Mesenchymal stem cell (in vitro differentiated cells and primary cell): ENCODE measurements around the gene BICD2.

ENCODE experiments used
- DNase-seq: peaks from one replicate; pipeline ENCODE4 v3.0.0-alpha.2; 2013
- H2AFZ ChIP-seq: one replicate; pipeline ENCODE4 v1.6.1; 2013; ENCODE audit warnings: low read depth, mild to moderate bottlenecking, control low read depth, inconsistent platforms, low read length, moderate library complexity
- H2AK5ac ChIP-seq: 2 replicates; pipeline ENCODE4 v1.6.1; 2013; ENCODE audit warnings: low read length, moderate library complexity, mild to moderate bottlenecking, inconsistent platforms; ENCODE audit not compliant: severe bottlenecking
- H2BK120ac ChIP-seq: one replicate; pipeline ENCODE4 v1.6.1; 2013; ENCODE audit warnings: low read depth, mild to moderate bottlenecking, inconsistent platforms, low read length, moderate library complexity
- H2BK12ac ChIP-seq, 2 experiments: one replicate each; pipeline ENCODE4 v1.6.1; 2013; ENCODE audit warnings: inconsistent platforms in 2 of 2, low read length in 2 of 2, mild to moderate bottlenecking in 2 of 2, moderate library complexity in 2 of 2, control low read depth in 1 of 2
- H2BK15ac ChIP-seq: one replicate; pipeline ENCODE4 v1.6.1; 2013; ENCODE audit warnings: mild to moderate bottlenecking, low read depth, inconsistent platforms; ENCODE audit not compliant: poor library complexity, severe bottlenecking
- H2BK5ac ChIP-seq: 2 replicates; pipeline ENCODE4 v1.6.1; 2013; ENCODE audit warnings: low read depth, mild to moderate bottlenecking, low read length, control low read depth, inconsistent platforms; ENCODE audit not compliant: poor library complexity, severe bottlenecking
- H3K14ac ChIP-seq, 2 experiments: one replicate each; pipeline ENCODE4 v1.6.1; 2013; ENCODE audit warnings: inconsistent platforms in 2 of 2, low read length in 2 of 2, control low read depth in 1 of 2, mild to moderate bottlenecking in 1 of 2, moderate library complexity in 1 of 2
- H3K18ac ChIP-seq, 2 experiments: one replicate each; pipeline ENCODE4 v1.6.1; 2013; ENCODE audit warnings: inconsistent platforms in 2 of 2, low read length in 2 of 2, control low read depth in 1 of 2, low read depth in 1 of 2, mild to moderate bottlenecking in 1 of 2
- H3K23ac ChIP-seq, 2 experiments: one replicate each; pipeline ENCODE4 v1.6.1; 2013; ENCODE audit warnings: inconsistent platforms in 2 of 2, low read length in 2 of 2, mild to moderate bottlenecking in 2 of 2, moderate library complexity in 2 of 2, control low read depth in 1 of 2
- H3K27ac ChIP-seq: 2 replicates; pipeline ENCODE4 v1.5.1; 2013; ENCODE audit warnings: mild to moderate bottlenecking, moderate library complexity, low read length, control low read depth, inconsistent platforms; ENCODE audit not compliant: poor library complexity, severe bottlenecking
- H3K27me3 ChIP-seq, 2 experiments: 2 replicates each; pipeline versions ENCODE4 v1.6.1 to v1.7.0; 2013; ENCODE audit warnings: low read length in 2 of 2, mild to moderate bottlenecking in 2 of 2, moderate library complexity in 2 of 2, control low read depth in 1 of 2, inconsistent platforms in 1 of 2; ENCODE audit not compliant: control insufficient read depth in 1 of 2, insufficient read depth in 1 of 2
- H3K36me3 ChIP-seq, 2 experiments: 2 replicates each; pipeline versions ENCODE4 v1.6.1 to v1.7.0; 2013; ENCODE audit warnings: low read length in 2 of 2, control low read depth in 1 of 2, inconsistent platforms in 1 of 2, low read depth in 1 of 2, mild to moderate bottlenecking in 1 of 2; ENCODE audit not compliant: insufficient read depth in 2 of 2, control insufficient read depth in 1 of 2
- H3K4ac ChIP-seq, 2 experiments: one replicate each; pipeline ENCODE4 v1.6.1; 2013; ENCODE audit warnings: inconsistent platforms in 2 of 2, low read length in 2 of 2, mild to moderate bottlenecking in 2 of 2, moderate library complexity in 2 of 2, control low read depth in 1 of 2, low read depth in 1 of 2
- H3K4me1 ChIP-seq: 2 replicates; pipeline ENCODE4 v1.6.1; 2013; ENCODE audit warnings: low read depth, low read length, control low read depth; ENCODE audit not compliant: control insufficient read depth, insufficient read depth
- H3K4me2 ChIP-seq: 2 replicates; pipeline ENCODE4 v1.6.1; 2013; ENCODE audit warnings: low read length, mild to moderate bottlenecking, inconsistent platforms; ENCODE audit not compliant: poor library complexity, severe bottlenecking
- H3K4me3 ChIP-seq, 2 experiments: 2 replicates each; pipeline versions ENCODE4 v1.5.1 to v1.7.0; 2013; ENCODE audit warnings: low read length in 2 of 2, mild to moderate bottlenecking in 2 of 2, control low read depth in 1 of 2, low read depth in 1 of 2; ENCODE audit not compliant: insufficient read depth in 1 of 2
- H3K79me1 ChIP-seq: replicated peaks from 2 replicates; pipeline ENCODE4 v1.6.1; 2013; ENCODE audit warnings: mild to moderate bottlenecking, control low read depth, low read length, inconsistent platforms; ENCODE audit not compliant: poor library complexity, severe bottlenecking
- H3K9ac ChIP-seq: 2 replicates; pipeline ENCODE4 v1.7.0; 2013; ENCODE audit warnings: mild to moderate bottlenecking, low read length, moderate library complexity
- H3K9me3 ChIP-seq: 2 replicates; pipeline ENCODE4 v1.7.0; 2013; ENCODE audit warnings: mild to moderate bottlenecking, low read length; ENCODE audit not compliant: control insufficient read depth
- H4K8ac ChIP-seq: one replicate; pipeline ENCODE4 v1.6.1; 2013; ENCODE audit warnings: inconsistent platforms, mild to moderate bottlenecking, low read length, moderate library complexity
- H4K91ac ChIP-seq: one replicate; pipeline ENCODE4 v1.6.1; 2013; ENCODE audit warnings: mild to moderate bottlenecking, low read length, inconsistent platforms
- WGBS: methylation state at CpG from one replicate; pipeline ENCODE4 v1.1.7; 2013; ENCODE audit warnings: mixed read lengths; 5-methylcytosine and 5-hydroxymethylcytosine counted together

The BICD2 gene

DNA sequence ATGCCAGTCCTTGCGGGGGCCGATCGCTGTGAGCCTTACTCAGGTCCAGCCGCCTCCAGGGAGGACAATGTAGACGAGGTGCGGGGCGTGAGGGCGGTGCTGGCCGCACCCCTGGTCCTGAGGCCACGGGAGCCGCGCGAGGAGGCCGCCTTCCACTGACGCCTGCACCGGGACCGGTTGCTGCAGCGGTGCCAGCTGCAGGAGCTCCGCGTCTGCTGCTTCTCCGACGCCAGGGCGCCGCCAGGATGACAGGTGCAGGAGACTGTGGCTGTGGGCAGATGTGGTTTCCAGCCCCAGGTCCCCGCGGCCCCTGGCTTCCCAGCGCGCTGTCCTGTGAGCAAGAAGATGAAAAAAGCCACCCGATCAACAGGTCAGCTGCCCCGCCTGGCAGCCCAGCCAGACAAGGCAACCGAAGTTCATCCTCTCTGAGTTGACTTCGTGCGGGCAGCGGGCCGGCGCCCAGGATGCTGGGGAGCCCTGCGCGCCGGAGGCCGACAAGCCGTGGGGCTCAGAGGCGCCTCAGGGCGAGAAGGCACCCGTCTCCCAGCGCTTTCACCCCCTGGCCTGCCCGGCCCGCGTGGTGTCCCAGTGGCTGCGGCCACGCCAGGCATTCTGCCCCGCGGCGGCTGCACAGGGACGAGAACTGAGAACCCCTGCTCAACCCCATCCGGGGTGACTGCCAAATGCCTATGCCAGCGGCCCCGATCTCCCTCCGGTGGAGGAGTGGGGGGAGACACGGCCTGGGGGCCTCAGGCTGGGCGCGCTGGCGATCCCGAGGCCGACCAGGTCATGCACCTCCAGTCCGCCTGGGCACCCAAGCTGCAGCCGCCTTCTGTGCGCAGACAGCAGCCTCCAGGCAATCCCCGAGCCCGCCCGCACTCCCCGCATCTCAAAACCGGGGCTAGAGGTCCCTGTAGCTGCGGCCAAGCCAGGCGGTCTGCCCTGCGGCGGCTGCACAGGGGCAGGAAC is 43.4 kb upstream of the BICD2 start:
- Histone ChIP-seq H3K23ac (peak overlapping the region in 1 of 2 experiments; percentile 85), H4K8ac (no peak overlapping the region), H3K79me1 (no peaks in the 10 kb centered on the region), H2BK15ac (no peak overlapping the region), H3K27me3 (peaks cover 58 to 92% of the 10 kb centered on the region in 2 experiments), H2BK12ac (no peak overlapping the region), H2BK5ac (no peak overlapping the region), H3K9ac (no peak overlapping the region), H3K4ac (no peak overlapping the region), H3K36me3 (no peaks in the 10 kb centered on the region), H3K4me2 (no peak overlapping the region), H3K9me3 (no peaks in the 10 kb centered on the region), H2AFZ (no peak overlapping the region), H3K18ac (no peak overlapping the region), H2BK120ac (no peak overlapping the region), H3K27ac (no peak overlapping the region), H2AK5ac (no peak overlapping the region), H3K4me1 (peaks cover 16% of the 10 kb centered on the region), H3K4me3 (no peak overlapping the region), H3K14ac (no peak overlapping the region), H4K91ac (no peak overlapping the region)
- WGBS = 29% methylated on average over 73 of the region's 76 CpGs
- DNase-seq = no peak

GRCh38 chr9:92807031-92807756 is 42.6 kb upstream of the BICD2 start:
- Histone ChIP-seq H3K79me1 (no peaks in the 10 kb centered on the region), H2BK15ac (no peak overlapping the region), H3K9me3 (no peaks in the 10 kb centered on the region), H3K23ac (no peak overlapping the region), H2AK5ac (no peak overlapping the region), H3K27ac (no peak overlapping the region), H3K4me2 (no peak overlapping the region), H3K4ac (no peak overlapping the region), H2BK12ac (no peak overlapping the region), H3K18ac (no peak overlapping the region), H3K14ac (no peak overlapping the region), H4K91ac (no peak overlapping the region), H3K36me3 (no peaks in the 10 kb centered on the region), H3K27me3 (peaks cover 54 to 88% of the 10 kb centered on the region in 2 experiments), H2BK120ac (no peak overlapping the region), H3K9ac (no peak overlapping the region), H3K4me1 (peaks cover 16% of the 10 kb centered on the region), H4K8ac (no peak overlapping the region), H3K4me3 (no peak overlapping the region), H2AFZ (no peak overlapping the region), H2BK5ac (no peak overlapping the region)
- 84% methylated on average over 37 of the region's 44 CpGs for WGBS
- DNase-seq = no peak

DNA sequence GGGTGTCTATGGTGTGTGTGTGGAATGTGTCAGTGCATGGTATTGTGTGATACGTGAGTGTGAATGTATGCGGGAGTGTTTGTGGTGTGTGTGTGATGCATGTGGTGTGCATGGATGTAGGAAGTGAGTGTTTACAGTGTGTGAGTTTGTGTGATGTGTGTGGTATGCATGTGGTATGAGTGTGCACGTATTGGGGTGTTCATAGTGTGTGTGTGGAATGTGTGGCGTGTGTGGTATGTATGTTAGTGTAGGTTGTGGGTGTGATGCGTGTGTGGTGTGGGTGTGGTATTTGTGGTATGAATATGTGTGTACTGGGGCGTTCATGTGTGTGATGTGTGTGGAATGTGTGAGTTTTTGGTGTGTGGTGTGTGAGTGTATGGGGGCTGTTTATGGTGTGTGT is 40.1 kb upstream of the BICD2 start:
- H3K9me3 ChIP-seq = no peaks in the 10 kb centered on the region
- H4K91ac ChIP-seq = no peak overlapping the region
- H3K79me1 ChIP-seq = no peaks in the 10 kb centered on the region
- H3K14ac ChIP-seq = no peak overlapping the region
- H2BK12ac ChIP-seq = no peak overlapping the region
- no peak overlapping the region for H3K23ac ChIP-seq
- no peak overlapping the region for H3K18ac ChIP-seq
- no peak overlapping the region for H2BK120ac ChIP-seq
- H4K8ac ChIP-seq = no peak overlapping the region
- no peak overlapping the region for H3K27ac ChIP-seq
- H3K36me3 ChIP-seq = no peaks in the 10 kb centered on the region
- H2BK15ac ChIP-seq = no peak overlapping the region
- no peak overlapping the region for H2BK5ac ChIP-seq
- no peak for DNase-seq
- no peak overlapping the region for H3K4me3 ChIP-seq
- H3K9ac ChIP-seq = no peak overlapping the region
- no peak overlapping the region for H3K4ac ChIP-seq
- no peak overlapping the region for H2AK5ac ChIP-seq
- 92% methylated on average over 6 of the region's 6 CpGs for WGBS
- peaks cover 50 to 70% of the 10 kb centered on the region in 2 experiments for H3K27me3 ChIP-seq
- H3K4me1 ChIP-seq = peaks cover 16% of the 10 kb centered on the region
- no peak overlapping the region for H2AFZ ChIP-seq
- no peak overlapping the region for H3K4me2 ChIP-seq

- H3K4me2 ChIP-seq = no peak overlapping the region
- H2BK15ac ChIP-seq = no peak overlapping the region
- H3K4me1 ChIP-seq = no peaks in the 10 kb centered on the region
- no peak overlapping the region for H2AFZ ChIP-seq
- H2AK5ac ChIP-seq = no peak overlapping the region
- no peak overlapping the region for H3K4ac ChIP-seq
- no peak overlapping the region for H4K8ac ChIP-seq
- H2BK5ac ChIP-seq = no peak overlapping the region
- no peak overlapping the region for H2BK12ac ChIP-seq
- no peaks in the 10 kb centered on the region for H3K36me3 ChIP-seq
- no peak overlapping the region for H4K91ac ChIP-seq
- H3K9me3 ChIP-seq = no peaks in the 10 kb centered on the region
- H2BK120ac ChIP-seq = no peak overlapping the region
- no peak overlapping the region for H3K27ac ChIP-seq
- no peak overlapping the region for H3K18ac ChIP-seq
- WGBS = 95% methylated on average over 11 of the region's 11 CpGs
- H3K79me1 ChIP-seq = no peaks in the 10 kb centered on the region
- no peak overlapping the region for H3K23ac ChIP-seq
- no peak for DNase-seq
- H3K9ac ChIP-seq = no peak overlapping the region
- no peak overlapping the region for H3K4me3 ChIP-seq
- no peak overlapping the region for H3K14ac ChIP-seq
- H3K27me3 ChIP-seq = peaks cover 19 to 53% of the 10 kb centered on the region in 2 experiments
Observed at GRCh38 chr9:92798358-92798757, 33.7 kb upstream of the BICD2 start.
